Fibroblast of villous mesenchyme (primary cell): ENCODE results near the gene LCLAT1. TPM values are rescaled to one million over a fixed set of nuclear protein-coding genes. Genes with fewer than 3 reads are reported as not detected.

Experiments
- DNase-seq: peaks from one replicate; pipeline ENCODE4 v3.0.0-alpha.2; 2010; ENCODE audit warnings: low read depth
- H3K4me3 ChIP-seq: 2 replicates; pipeline ENCODE4 v1.5.1; 2011; ENCODE audit warnings: low read depth, mild to moderate bottlenecking, low read length
- total RNA-seq: library from RNA; depleted of rRNA; stranded (reverse); fragments of >200 nt; gene quantifications from 2 replicates; pipeline ENCODE4 v1.2.3, GENCODE V29; 2012
- TF ChIP-seq, protein P1 (sequence below): IDR thresholded peaks from 2 replicates; pipeline ENCODE4 v1.5.1; 2012; ENCODE audit warnings: low read depth, mild to moderate bottlenecking, low read length; ENCODE audit not compliant: insufficient read depth

Gene LCLAT1
- total RNA-seq, 1 donor, result 50.1 TPM

- H3K4me3 ChIP-seq, result no peak overlapping the region
- TF ChIP-seq, protein P1, sequence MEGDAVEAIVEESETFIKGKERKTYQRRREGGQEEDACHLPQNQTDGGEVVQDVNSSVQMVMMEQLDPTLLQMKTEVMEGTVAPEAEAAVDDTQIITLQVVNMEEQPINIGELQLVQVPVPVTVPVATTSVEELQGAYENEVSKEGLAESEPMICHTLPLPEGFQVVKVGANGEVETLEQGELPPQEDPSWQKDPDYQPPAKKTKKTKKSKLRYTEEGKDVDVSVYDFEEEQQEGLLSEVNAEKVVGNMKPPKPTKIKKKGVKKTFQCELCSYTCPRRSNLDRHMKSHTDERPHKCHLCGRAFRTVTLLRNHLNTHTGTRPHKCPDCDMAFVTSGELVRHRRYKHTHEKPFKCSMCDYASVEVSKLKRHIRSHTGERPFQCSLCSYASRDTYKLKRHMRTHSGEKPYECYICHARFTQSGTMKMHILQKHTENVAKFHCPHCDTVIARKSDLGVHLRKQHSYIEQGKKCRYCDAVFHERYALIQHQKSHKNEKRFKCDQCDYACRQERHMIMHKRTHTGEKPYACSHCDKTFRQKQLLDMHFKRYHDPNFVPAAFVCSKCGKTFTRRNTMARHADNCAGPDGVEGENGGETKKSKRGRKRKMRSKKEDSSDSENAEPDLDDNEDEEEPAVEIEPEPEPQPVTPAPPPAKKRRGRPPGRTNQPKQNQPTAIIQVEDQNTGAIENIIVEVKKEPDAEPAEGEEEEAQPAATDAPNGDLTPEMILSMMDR, result no peak
- peak; percentile 87 for DNase-seq
These were observed 219.3 kb downstream of the LCLAT1 start for GRCh38 chr2:30666266-30666874.

- TF ChIP-seq, protein P1, result no peak
- no peak for DNase-seq
- H3K4me3 ChIP-seq, result no peak overlapping the region
These were observed 223.4 kb downstream of the LCLAT1 start for GRCh38 chr2:30670453-30670852.

DNA sequence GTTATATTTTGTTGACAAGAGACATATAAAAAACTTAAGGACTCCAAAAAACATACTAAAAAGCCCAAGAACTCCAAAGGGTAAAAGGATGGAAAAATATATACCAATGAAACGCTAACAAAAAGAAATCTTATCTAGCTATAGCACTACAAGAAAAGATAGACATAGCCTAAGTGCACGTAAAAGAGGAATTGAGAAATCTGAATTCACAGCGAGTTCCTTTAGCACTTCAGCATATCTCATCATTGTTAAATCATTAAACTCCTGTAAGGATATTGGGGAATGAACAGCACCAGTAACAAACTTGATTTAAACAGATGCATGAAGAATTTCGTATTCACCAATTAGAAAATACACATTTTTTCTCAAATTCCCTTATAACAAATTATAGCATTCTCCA is 226.1 kb downstream of the LCLAT1 start:
- no peak overlapping the region for H3K4me3 ChIP-seq
- DNase-seq, result no peak
- TF ChIP-seq, protein P1, result no peak

GRCh38 chr2:30675758-30676157 is 228.7 kb downstream of the LCLAT1 start:
- H3K4me3 ChIP-seq, result no peak overlapping the region
- DNase-seq, result no peak
- TF ChIP-seq, protein P1, result no peak

DNA sequence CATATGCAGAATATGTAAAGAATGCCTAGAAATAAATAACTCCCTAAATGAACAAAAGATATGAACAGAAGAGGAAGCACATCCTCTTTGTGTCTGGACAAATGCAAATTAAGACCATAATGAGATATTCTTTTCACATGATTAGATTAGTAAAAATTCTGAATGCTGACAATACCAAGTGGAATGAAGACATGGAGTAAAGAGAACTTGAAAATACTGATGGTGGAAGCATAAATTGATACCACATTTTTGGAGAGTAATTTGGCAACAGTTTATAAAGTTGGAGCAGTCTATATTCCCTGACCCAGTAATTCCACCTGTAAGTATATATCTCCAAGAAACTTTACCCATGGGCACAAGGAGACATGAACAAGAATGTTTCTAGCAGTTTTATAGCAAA is 230.2 kb downstream of the LCLAT1 start:
- no peak for DNase-seq
- H3K4me3 ChIP-seq, result no peak overlapping the region

GRCh38 chr2:30677861-30678385 is 230.9 kb downstream of the LCLAT1 start:
- DNase-seq, result no peak
- TF ChIP-seq, protein P1, result no peak
- no peak overlapping the region for H3K4me3 ChIP-seq

More for the DNA sequence above, 230.2 kb downstream of the LCLAT1 start:
- TF ChIP-seq, protein P1, result no peak

DNA sequence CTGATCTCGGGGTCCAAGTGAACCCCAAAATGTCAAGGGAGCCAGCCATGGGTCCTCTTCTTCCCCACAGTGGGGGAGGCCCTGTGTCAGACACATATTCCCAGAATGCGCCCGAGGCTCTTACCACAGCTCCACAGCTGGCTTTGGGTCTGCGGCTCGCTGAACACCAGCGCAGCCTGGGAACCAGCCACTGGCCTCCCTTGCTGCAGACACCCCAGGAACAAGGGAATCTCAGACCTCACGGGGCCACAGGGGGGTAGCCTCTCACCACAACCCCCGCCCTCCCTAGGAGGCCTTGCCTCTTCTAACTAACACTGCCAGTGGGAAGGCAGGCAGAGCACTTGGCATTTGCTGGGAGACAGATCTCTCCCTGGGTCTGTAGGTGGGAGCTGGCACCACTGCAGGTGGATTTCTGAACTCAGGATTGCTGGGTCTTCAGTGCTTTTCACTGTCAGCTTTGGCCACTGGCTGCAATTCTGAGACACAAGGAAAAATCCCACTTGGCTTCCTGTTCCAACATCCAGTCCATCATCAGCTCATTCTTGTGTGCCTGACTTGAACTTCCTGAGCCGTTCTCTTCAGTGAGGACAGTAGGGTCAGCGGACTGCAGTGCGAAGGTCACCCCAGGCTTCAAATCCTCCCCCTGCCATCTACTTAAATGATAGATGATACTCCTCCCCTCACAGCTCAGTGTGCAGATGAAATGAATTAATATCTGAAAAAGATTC is 231.5 kb downstream of the LCLAT1 start:
- DNase-seq, result no peak
- H3K4me3 ChIP-seq, result no peak overlapping the region
- TF ChIP-seq, protein P1, result no peak
